ENCODE results near the gene TAP1. TPM values are rescaled to one million over a fixed set of nuclear protein-coding genes. Genes with fewer than 3 reads are reported as not detected.

The TAP1 gene
- total RNA-seq, 1 donor from 2014 or later, result 426 TPM

- intact Hi-C loops (cut with micrococcal nuclease), result loop anchor here (5.0 kb wide), 1 partner anchor 39 kb away; no protein-coding TSS in a partner anchor
Measured at GRCh38 chr6:32865724-32866443, 12.4 kb upstream of the TAP1 start.

GRCh38 chr6:32862725-32863124, 9.2 kb upstream of the TAP1 start:
- intact Hi-C loops (cut with micrococcal nuclease), result no loop called here

- intact Hi-C loops (cut with micrococcal nuclease), result no loop called here
Measured at GRCh38 chr6:32860674-32861073, 7.2 kb upstream of the TAP1 start.

GRCh38 chr6:32858194-32858593, 4.7 kb upstream of the TAP1 start:
- intact Hi-C loops (cut with micrococcal nuclease), result loop anchor here (10.0 kb wide), 1 partner anchor 457 kb away; the partner anchor contains the start of genes TAPBP and ZBTB22

GRCh38 chr6:32857156-32857891, 3.8 kb upstream of the TAP1 start:
- intact Hi-C loops (cut with micrococcal nuclease), result loop anchor here (10.0 kb wide), 1 partner anchor 457 kb away; the partner anchor contains the start of genes TAPBP and ZBTB22

- intact Hi-C loops (cut with micrococcal nuclease), result loop anchor here (10.0 kb wide), 1 partner anchor 459 kb away; the partner anchor contains the start of genes TAPBP and ZBTB22
Measured at GRCh38 chr6:32855467-32856174, 2.1 kb upstream of the TAP1 start.

GRCh38 chr6:32854376-32855178, 1.1 kb upstream of the TAP1 start:
- intact Hi-C loops (cut with micrococcal nuclease), result loop anchor here (1.0 to 10.0 kb wide), 4 partner anchors 16 to 657 kb away; partner anchors contain the start of genes TAP2, TAPBP and ZBTB22

GRCh38 chr6:32852844-32853540, 512 bp downstream of the TAP1 start:
- intact Hi-C loops (cut with micrococcal nuclease), result loop anchor here (1.0 to 10.0 kb wide), 5 partner anchors 9 to 656 kb away; partner anchors contain the start of genes PSMB8, RXRB, SLC39A7 and TAPBP

GRCh38 chr6:32852018-32852843, 1.3 kb downstream of the TAP1 start:
- intact Hi-C loops (cut with micrococcal nuclease), result loop anchor here (2.0 to 10.0 kb wide), 3 partner anchors 349 to 655 kb away; partner anchors contain the start of genes RXRB, SLC39A7, TAPBP and ZBTB22

- intact Hi-C loops (cut with micrococcal nuclease), result loop anchor here (5.0 to 10.0 kb wide), 2 partner anchors 464 to 654 kb away; partner anchors contain the start of genes TAPBP and ZBTB22
Measured at GRCh38 chr6:32851025-32851424, 2.5 kb downstream of the TAP1 start.

- intact Hi-C loops (cut with micrococcal nuclease), result no loop called here
Measured at GRCh38 chr6:32849126-32849525, 4.4 kb downstream of the TAP1 start.

GRCh38 chr6:32847795-32848194, 5.7 kb downstream of the TAP1 start:
- intact Hi-C loops (cut with micrococcal nuclease), result no loop called here

- intact Hi-C loops (cut with micrococcal nuclease), result no loop called here
Measured at GRCh38 chr6:32847004-32847403, 6.5 kb downstream of the TAP1 start.

GRCh38 chr6:32845384-32845884, 8.1 kb downstream of the TAP1 start:
- intact Hi-C loops (cut with micrococcal nuclease), result no loop called here

- intact Hi-C loops (cut with micrococcal nuclease), result loop anchor here (1.0 to 5.0 kb wide), 3 partner anchors 8 to 668 kb away; partner anchors contain the start of genes AGPAT1, RNF5 and TAP1
Measured at GRCh38 chr6:32844839-32845383, 8.6 kb downstream of the TAP1 start.

- intact Hi-C loops (cut with micrococcal nuclease), result loop anchor here (1.0 to 5.0 kb wide), 3 partner anchors 9 to 667 kb away; partner anchors contain the start of genes AGPAT1, RNF5 and TAP1
Measured at GRCh38 chr6:32843979-32844838, 9.3 kb downstream of the TAP1 start, which contains the start of gene PSMB8. Gene PSMB8, minus strand, starts transcription at chr6:32844047. Its CDS starts 51 bp downstream, at chr6:32843996.
